Kidney (tissue), 14 donors: ENCODE data around the gene PCDH9. TPM values are rescaled to one million over a fixed set of nuclear protein-coding genes. Genes with fewer than 3 reads are reported as not detected.

Experiments used
- DNase-seq, 5 donors: peaks; one replicate each; pipeline ENCODE4 v3.0.0-alpha.2; 2013 to 2020
- FAIRE-seq: peaks from 2 replicates; lab custom pipeline; 2012; peaks lifted over from hg19 to GRCh38; lab: Jason Lieb, UNC
- H3K27ac ChIP-seq, 2 donors: one replicate each; pipeline ENCODE4 v1.7.0; 2013; ENCODE audit warnings: low read depth in 2 of 2, low read length in 2 of 2, inconsistent platforms in 1 of 2
- H3K27me3 ChIP-seq: one replicate; pipeline ENCODE4 v1.7.1; 2013; ENCODE audit warnings: low read length, inconsistent platforms; ENCODE audit not compliant: control insufficient read depth, insufficient read depth
- H3K36me3 ChIP-seq, 3 donors: one replicate each; pipeline versions ENCODE4 v1.7.0 to v1.7.1; 2013; ENCODE audit warnings: low read length in 3 of 3, control low read depth in 1 of 3, inconsistent platforms in 1 of 3; ENCODE audit not compliant: insufficient read depth in 3 of 3, control insufficient read depth in 2 of 3
- H3K4me1 ChIP-seq, 3 donors: one replicate each; pipeline versions ENCODE4 v1.7.0 to v1.7.1; 2013; ENCODE audit warnings: low read length in 3 of 3, inconsistent platforms in 1 of 3, low read depth in 1 of 3; ENCODE audit not compliant: control insufficient read depth in 2 of 3, insufficient read depth in 2 of 3
- H3K4me3 ChIP-seq, 3 donors: one replicate each; pipeline versions ENCODE4 v1.7.0 to v1.8.1; 2013; ENCODE audit warnings: low read length in 3 of 3, control low read depth in 1 of 3, inconsistent platforms in 1 of 3
- H3K9ac ChIP-seq, 3 donors: one replicate each; pipeline versions ENCODE4 v1.7.0 to v1.7.1; 2013; ENCODE audit warnings: low read length in 3 of 3, control low read depth in 1 of 3, inconsistent platforms in 1 of 3
- H3K9me3 ChIP-seq, 3 donors: one replicate each; pipeline versions ENCODE4 v1.7.0 to v1.7.1; 2013; ENCODE audit warnings: low read length in 3 of 3, control low read depth in 1 of 3, inconsistent platforms in 1 of 3; ENCODE audit not compliant: control insufficient read depth in 2 of 3, insufficient read depth in 1 of 3
- intact Hi-C: fragments of 100-400 bp; cut with DNase I; formaldehyde crosslinking; loops from one replicate; pipeline ENCODE4 v1.11.1; 2022
- polyA plus RNA-seq: library from polyadenylated mRNA; stranded (reverse); fragments of 350-450 nt; fragmentation: Illumina TruSeq; extraction: RNeasy Lipid Tissue Mini Kit (QIAGEN cat#74804); gene quantifications from one replicate; pipeline ENCODE4 v1.2.3, GENCODE V29; 2014; ENCODE audit warnings: low read depth, low replicate concordance; ENCODE audit not compliant: insufficient read depth
- total RNA-seq: library from RNA; stranded (reverse); fragmentation: NEBNext Ultra II Directional; extraction: Animal tissue kit (Norgen Biotek cat#: 25700); gene quantifications from one replicate; pipeline ENCODE4 v1.2.1, GENCODE V29; 2021
- TF ChIP-seq, protein P1 (sequence below): IDR thresholded peaks from 3 replicates; pipeline ENCODE4 v1.5.1; 2012; ENCODE audit warnings: mild to moderate bottlenecking, moderate library complexity, borderline replicate concordance; ENCODE audit not compliant: insufficient read depth; ENCODE audit errors: extremely low read depth
- donor health status: control.
- donor health status: control.
- donor health status: control.
- donor health status: control.
- donor health status: control.
- donor health status: DM: yes; HTN: yes; CAD: no.
- donor health status: Normal renal cell carcinoma (clear cell type).

PCDH9 gene
- total and polyA plus RNA-seq, 2 donors from 2014 or later: 1.6 to 9.5 TPM

DNA sequence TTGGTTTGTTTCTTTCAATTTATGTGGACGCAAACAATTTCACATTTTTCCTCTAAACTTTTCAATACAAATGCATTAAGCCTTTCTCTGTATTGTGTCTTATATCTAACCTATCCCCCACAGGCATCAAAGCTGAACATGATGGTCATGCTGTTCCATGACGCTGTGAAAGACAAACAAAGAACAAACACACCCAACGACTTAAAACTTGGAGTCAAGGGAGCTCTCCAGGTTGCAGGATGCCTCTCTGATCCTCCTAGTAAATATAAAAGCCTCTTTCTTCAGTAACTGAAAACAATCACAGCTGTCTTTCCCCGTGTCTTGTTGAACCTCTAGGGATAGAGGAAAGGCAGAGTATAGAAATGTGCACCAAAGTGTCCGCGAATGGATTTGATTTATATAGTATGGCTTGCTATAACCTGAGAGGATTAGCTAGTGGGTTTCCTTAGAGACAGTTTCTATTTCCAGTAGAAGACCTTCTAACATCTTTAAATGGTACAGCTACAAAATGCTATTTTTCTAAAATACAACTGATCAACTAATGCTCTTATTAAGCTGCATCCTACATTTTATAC, 43.1 kb downstream of the PCDH9 start:
- Histone ChIP-seq H3K9ac (no peak overlapping the region), H3K4me1 (no peaks in the 10 kb centered on the region), H3K36me3 (no peaks in the 10 kb centered on the region), H3K27me3 (no peaks in the 10 kb centered on the region), H3K4me3 (no peak overlapping the region), H3K9me3 (no peaks in the 10 kb centered on the region), H3K27ac (no peak overlapping the region)
- DNase-seq (no peak), FAIRE-seq (no peak)
- TF ChIP-seq, protein P1, sequence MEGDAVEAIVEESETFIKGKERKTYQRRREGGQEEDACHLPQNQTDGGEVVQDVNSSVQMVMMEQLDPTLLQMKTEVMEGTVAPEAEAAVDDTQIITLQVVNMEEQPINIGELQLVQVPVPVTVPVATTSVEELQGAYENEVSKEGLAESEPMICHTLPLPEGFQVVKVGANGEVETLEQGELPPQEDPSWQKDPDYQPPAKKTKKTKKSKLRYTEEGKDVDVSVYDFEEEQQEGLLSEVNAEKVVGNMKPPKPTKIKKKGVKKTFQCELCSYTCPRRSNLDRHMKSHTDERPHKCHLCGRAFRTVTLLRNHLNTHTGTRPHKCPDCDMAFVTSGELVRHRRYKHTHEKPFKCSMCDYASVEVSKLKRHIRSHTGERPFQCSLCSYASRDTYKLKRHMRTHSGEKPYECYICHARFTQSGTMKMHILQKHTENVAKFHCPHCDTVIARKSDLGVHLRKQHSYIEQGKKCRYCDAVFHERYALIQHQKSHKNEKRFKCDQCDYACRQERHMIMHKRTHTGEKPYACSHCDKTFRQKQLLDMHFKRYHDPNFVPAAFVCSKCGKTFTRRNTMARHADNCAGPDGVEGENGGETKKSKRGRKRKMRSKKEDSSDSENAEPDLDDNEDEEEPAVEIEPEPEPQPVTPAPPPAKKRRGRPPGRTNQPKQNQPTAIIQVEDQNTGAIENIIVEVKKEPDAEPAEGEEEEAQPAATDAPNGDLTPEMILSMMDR: no peak
- intact Hi-C loops: no loop called here

DNA sequence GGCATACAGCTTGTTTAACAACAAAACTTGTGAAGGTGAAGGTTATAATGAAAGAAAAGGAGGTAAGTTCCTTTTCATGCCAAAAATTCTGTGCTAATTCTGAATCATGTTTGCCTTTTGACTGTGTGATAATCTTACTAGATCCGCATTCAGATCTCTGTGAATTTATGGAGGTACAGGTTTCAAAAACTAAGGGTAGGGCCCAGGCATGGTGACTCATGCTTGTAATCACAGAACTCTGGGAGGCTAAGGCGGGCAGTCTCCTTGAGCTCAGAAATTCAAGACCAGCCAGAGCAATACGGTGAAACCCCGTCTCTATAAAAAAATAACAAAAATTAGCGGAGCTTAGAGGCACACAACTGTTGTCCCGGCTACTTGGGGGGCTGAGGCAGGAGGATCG, 45.9 kb downstream of the PCDH9 start:
- Histone ChIP-seq H3K4me1 (no peaks in the 10 kb centered on the region), H3K27ac (no peak overlapping the region), H3K27me3 (no peaks in the 10 kb centered on the region), H3K4me3 (no peak overlapping the region), H3K36me3 (no peaks in the 10 kb centered on the region), H3K9ac (no peak overlapping the region), H3K9me3 (no peaks in the 10 kb centered on the region)
- TF ChIP-seq, protein P1: no peak
- intact Hi-C loops: no loop called here
- FAIRE-seq (no peak), DNase-seq (no peak)

- TF ChIP-seq, protein P1: no peak
- Histone ChIP-seq H3K27ac (no peak overlapping the region), H3K4me1 (no peaks in the 10 kb centered on the region), H3K9me3 (no peaks in the 10 kb centered on the region), H3K27me3 (no peaks in the 10 kb centered on the region), H3K36me3 (no peaks in the 10 kb centered on the region), H3K4me3 (no peak overlapping the region), H3K9ac (no peak overlapping the region)
- FAIRE-seq (no peak), DNase-seq (no peak)
- intact Hi-C loops: no loop called here
These were observed 47.0 kb downstream of the PCDH9 start for GRCh38 chr13:67183151-67183550.

DNA sequence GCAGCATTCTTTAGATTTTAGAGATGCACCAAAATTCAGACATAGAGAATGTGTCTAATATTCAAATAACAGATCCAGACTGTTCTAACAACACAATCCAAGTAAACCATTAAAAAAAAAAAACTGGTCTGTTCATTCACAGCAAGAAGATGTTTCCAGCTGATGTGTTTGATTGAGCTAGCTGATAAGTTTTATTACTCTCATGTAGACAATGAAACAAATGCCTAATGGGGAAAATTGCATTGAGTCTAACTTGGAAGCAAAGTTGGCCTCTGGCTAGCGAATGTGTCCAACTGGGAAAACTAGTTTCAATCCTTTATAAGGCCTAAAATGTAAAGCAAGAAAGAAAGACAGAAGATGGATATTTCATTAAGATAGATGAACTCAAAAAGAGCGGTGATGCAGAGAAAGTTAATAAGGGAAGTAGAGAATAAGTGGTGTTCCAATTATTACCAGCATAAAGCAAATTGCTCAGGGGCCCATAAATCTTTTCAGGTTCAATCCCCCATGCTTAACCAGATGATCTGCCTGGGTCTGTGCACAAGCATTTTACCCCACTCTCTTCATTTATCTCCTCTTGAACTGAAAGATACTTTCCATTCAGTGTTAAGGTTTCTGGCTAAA, 54.2 kb downstream of the PCDH9 start:
- intact Hi-C loops: no loop called here
- no peak for DNase-seq
- no peak for FAIRE-seq
- H3K27me3 ChIP-seq: no peaks in the 10 kb centered on the region
- no peaks in the 10 kb centered on the region for H3K4me1 ChIP-seq
- TF ChIP-seq, protein P1: no peak
- no peaks in the 10 kb centered on the region for H3K9me3 ChIP-seq
- H3K9ac ChIP-seq: no peak overlapping the region
- H3K4me3 ChIP-seq: no peak overlapping the region
- H3K36me3 ChIP-seq: no peaks in the 10 kb centered on the region
- no peak overlapping the region for H3K27ac ChIP-seq
